ENCODE results near the gene CCDC172.

DNA sequence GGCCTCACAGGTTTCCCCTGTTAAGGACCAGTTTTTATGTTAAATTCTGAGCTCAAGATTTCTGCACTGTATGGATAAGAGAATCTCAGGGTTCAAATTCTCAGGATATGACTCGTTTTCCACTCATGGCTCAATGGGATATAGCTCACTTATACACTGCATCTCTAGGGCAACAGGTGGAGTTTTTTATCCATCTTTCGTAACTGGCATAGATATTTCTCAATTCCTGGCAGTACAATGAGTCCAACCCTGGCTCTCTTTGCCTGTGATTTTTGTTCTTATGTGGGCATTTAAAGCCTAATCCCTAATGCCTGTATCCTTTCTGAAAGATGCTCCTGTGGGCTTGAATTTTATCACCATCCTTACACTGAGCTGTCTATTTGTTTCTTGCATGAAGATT is 7.6 kb downstream of the CCDC172 start:
- TF ChIP-seq, protein P1, sequence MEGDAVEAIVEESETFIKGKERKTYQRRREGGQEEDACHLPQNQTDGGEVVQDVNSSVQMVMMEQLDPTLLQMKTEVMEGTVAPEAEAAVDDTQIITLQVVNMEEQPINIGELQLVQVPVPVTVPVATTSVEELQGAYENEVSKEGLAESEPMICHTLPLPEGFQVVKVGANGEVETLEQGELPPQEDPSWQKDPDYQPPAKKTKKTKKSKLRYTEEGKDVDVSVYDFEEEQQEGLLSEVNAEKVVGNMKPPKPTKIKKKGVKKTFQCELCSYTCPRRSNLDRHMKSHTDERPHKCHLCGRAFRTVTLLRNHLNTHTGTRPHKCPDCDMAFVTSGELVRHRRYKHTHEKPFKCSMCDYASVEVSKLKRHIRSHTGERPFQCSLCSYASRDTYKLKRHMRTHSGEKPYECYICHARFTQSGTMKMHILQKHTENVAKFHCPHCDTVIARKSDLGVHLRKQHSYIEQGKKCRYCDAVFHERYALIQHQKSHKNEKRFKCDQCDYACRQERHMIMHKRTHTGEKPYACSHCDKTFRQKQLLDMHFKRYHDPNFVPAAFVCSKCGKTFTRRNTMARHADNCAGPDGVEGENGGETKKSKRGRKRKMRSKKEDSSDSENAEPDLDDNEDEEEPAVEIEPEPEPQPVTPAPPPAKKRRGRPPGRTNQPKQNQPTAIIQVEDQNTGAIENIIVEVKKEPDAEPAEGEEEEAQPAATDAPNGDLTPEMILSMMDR (conservative IDR thresholded peaks at IDR 0.05; ENCODE audit: low read depth, low read length) = no peak
- no peak for TF ChIP-seq EZH2 (IDR thresholded peaks at IDR 0.05; ENCODE audit: low read length, unreplicated experiment)

All from PC-3 (cell line).